Skeletal muscle satellite cell (primary cell): ENCODE results near the gene PPP1CA.

Experiments used
- H3K27me3 ChIP-seq: 2 replicates; pipeline ENCODE4 v1.7.0; 2013; ENCODE audit warnings: low read length; ENCODE audit not compliant: control insufficient read depth, insufficient read depth
- H3K36me3 ChIP-seq: 2 replicates; pipeline ENCODE4 v1.7.0; 2013; ENCODE audit warnings: mild to moderate bottlenecking, control low read depth, low read length; ENCODE audit not compliant: insufficient read depth
- H3K4me1 ChIP-seq: 2 replicates; pipeline ENCODE4 v1.7.0; 2013; ENCODE audit warnings: low read length; ENCODE audit not compliant: control insufficient read depth, insufficient read depth
- H3K4me2 ChIP-seq: 2 replicates; pipeline ENCODE4 v1.7.0; 2013; ENCODE audit warnings: mild to moderate bottlenecking, low read length
- H3K4me3 ChIP-seq: 2 replicates; pipeline ENCODE4 v1.7.0; 2013; ENCODE audit warnings: low read length
- H3K9ac ChIP-seq: 2 replicates; pipeline ENCODE4 v1.7.0; 2013; ENCODE audit warnings: mild to moderate bottlenecking, low read depth, low read length, moderate library complexity
- H3K9me3 ChIP-seq: replicated peaks from 2 replicates; pipeline ENCODE4 v1.7.0; 2013; ENCODE audit warnings: mild to moderate bottlenecking, control low read depth, low read length

Gene PPP1CA

DNA sequence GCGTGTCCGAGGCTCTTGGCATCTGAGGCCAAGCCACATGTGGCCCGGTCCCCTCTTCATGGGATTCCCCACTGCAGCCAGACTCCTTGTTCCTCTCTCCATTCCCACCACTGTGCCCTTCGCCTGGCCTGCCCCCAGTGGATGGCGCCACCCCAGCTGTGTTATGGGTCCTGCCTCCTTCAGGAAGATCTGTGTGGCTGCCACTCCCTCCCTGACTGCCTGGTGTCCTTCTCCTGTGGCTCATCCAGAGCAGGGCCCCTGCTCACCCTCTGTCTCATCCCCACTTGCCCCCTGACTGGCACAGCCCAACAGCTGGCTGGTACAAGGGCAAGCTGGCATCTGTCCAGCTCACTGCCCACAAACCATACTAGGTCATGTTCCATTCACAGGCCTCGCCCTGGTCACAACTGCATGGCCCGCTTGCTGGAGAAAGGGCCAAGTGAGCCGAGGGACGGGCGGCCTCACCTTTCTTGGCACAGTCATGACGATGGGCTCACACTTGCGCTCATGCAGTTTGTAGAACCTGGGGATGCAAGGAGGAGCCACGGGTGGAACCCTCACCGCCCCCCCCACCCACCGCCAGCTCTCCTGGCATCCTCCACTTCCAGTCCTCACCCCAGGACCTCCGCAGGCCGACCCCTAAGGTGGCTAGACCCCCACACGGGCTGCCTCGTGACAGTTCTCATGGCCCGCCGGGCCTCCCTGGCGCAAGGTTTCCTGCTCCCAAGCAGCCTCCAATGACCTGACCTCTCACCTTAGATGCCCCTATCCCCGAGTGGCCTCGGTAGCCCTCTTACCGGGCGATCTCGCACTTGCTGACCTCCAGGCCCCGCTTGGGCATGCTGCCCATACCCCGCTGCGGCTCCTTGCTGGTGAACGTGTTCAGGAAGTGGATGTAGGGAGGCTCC lies 37.9 kb upstream of the PPP1CA start:
- Histone ChIP-seq H3K9ac (peak overlapping the region; percentile 16), H3K4me2 (peak overlapping the region; percentile 16), H3K27me3 (no peaks in the 10 kb centered on the region), H3K36me3 (peaks cover 45% of the 10 kb centered on the region), H3K4me3 (no peak overlapping the region), H3K4me1 (peaks cover 30% of the 10 kb centered on the region), H3K9me3 (no peaks in the 10 kb centered on the region)

DNA sequence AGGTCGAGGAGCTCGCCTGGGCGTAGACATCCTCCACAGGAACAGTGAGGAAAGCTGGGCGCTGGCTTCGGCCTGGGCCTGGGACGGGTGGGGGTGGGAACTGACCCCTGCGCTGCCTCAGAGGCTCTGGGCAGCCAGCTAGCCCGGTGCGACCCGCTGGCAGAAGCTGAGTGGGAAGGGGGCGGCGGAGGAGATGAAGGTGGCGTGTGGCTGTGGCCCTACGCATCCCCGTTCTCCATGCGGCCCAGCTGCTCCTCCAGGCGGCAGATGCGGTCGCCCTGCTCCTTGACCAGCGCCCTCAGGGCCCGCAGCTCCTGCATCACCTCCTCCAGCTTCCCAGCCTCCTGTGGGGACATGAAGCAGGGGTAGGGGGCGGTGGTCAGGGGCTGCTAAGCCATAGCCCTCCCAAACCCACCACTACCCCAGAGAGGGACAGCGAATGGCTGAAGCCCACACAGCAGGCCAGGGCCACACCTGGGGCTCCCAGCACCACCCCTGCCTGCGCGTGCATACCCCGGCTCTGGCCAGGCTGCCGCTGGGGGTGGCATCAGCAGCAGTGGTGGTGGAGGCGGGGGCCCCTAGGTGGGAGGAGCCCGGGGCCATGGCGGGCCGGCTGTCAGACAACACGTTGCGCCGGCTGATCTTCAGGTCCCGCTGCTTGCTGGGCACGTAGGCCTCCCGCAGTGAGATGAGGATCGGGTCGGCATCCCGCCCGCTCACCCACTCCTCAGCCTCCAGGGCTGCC lies 36.7 kb upstream of the PPP1CA start:
- Histone ChIP-seq H3K9me3 (no peaks in the 10 kb centered on the region), H3K27me3 (no peaks in the 10 kb centered on the region), H3K4me2 (no peak overlapping the region), H3K4me1 (peaks cover 30% of the 10 kb centered on the region), H3K36me3 (peaks cover 57% of the 10 kb centered on the region), H3K4me3 (no peak overlapping the region), H3K9ac (no peak overlapping the region)

DNA sequence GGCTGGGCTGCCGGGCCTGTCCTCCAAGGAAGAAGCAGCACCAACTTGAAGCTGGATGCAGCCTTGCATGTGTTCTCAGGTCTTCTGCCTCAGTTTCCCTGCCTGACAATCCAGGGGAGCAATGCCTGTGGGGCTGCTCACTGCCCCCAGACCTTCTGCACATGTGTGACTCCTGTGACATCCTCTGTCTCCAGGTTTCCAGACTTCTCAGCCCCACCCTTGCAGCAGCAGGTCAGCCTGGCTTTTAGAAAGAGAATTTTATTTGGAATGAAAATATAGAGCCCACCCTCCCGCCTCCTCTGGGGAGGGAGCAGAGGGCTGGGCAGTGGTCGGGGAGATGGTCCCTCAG lies 36.1 kb upstream of the PPP1CA start:
- no peaks in the 10 kb centered on the region for H3K27me3 ChIP-seq
- H3K9me3 ChIP-seq = no peaks in the 10 kb centered on the region
- no peak overlapping the region for H3K4me3 ChIP-seq
- no peak overlapping the region for H3K4me2 ChIP-seq
- H3K4me1 ChIP-seq = peaks cover 28% of the 10 kb centered on the region
- peaks cover 63% of the 10 kb centered on the region for H3K36me3 ChIP-seq
- H3K9ac ChIP-seq = no peak overlapping the region

DNA sequence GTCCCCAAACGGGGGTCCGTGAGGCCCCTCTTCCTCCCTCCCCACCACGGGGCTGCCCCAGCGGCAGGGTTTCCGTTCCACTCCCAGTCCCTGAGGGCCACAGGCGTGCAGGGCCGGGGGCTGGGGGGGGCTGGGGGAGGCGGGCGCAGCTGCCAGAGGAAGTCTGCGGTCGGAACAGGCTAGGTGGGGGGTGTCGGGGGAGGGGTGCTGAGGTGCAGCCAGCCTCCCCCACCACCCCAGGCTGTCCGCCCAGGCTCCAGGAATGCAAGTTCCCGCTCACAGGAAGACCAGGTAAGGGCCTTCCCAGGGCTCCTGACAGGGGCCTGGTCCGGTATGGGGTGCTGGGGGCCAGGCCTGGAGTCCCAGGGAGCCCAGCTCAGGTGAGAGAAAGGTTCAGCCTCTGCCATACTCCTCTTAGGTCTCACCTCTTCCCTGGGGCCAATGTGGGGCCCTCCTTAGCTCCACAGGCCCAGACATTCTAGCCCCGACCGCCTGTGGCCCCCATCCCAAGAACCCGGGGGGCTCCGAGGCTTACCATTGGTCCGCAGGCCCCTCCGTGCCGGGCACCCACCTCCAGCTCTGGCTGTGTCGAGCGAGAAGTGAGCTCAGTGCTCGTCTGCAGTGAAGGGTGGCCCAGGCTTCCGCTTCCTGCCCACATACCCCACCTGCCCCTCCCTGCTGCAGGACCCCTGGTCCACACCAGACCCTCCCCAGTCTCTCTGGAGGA lies 35.6 kb upstream of the PPP1CA start, which contains the start of gene PTPRCAP:
Gene PTPRCAP, minus strand, starts transcription at position 601 of the 727 bp plus-strand sequence. Its CDS starts 63 bp downstream, at position 538.
- Histone ChIP-seq H3K4me3 (no peak within 1 kb of the TSS), H3K9me3 (no peaks in the 10 kb centered on the region), H3K4me1 (peaks cover 23% of the 10 kb centered on the region), H3K4me2 (no peak within 1 kb of the TSS), H3K36me3 (peaks cover 63% of the 10 kb centered on the region), H3K27me3 (no peaks in the 10 kb centered on the region), H3K9ac (no peak within 1 kb of the TSS)

DNA sequence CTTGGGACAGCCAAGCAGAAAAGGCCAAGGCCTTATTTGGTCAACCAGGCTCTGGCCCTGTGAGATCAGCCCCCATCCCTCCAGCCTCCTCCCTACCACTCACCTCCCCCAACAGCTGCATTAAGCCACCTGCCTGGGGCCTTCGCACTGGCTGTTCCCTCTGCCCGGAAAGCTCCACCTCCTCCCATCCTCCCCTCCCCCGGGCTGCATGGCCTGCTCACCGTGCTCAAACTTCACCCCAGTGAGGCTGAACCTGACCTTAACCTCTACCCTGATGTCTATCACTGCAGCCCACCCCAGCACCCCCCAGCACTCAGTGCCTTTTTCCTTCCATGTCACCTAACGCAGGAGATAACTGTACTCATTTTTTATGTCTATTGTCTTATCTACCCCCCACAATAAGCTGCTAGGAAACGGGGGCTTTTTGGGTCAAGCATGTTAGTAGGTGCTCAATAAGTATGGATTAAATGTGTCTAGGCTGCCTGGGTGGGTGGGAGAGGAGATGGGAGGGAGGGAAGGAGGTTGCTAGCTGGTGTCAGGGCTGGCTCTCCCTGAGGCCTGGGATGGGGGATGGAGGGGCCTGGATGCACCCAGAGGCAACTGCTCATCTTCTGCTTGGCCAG lies 34.9 kb upstream of the PPP1CA start:
- H3K36me3 ChIP-seq = peaks cover 64% of the 10 kb centered on the region
- peaks cover 18% of the 10 kb centered on the region for H3K4me1 ChIP-seq
- no peak overlapping the region for H3K4me2 ChIP-seq
- no peak overlapping the region for H3K4me3 ChIP-seq
- H3K9ac ChIP-seq = no peak overlapping the region
- no peaks in the 10 kb centered on the region for H3K9me3 ChIP-seq
- no peaks in the 10 kb centered on the region for H3K27me3 ChIP-seq

DNA sequence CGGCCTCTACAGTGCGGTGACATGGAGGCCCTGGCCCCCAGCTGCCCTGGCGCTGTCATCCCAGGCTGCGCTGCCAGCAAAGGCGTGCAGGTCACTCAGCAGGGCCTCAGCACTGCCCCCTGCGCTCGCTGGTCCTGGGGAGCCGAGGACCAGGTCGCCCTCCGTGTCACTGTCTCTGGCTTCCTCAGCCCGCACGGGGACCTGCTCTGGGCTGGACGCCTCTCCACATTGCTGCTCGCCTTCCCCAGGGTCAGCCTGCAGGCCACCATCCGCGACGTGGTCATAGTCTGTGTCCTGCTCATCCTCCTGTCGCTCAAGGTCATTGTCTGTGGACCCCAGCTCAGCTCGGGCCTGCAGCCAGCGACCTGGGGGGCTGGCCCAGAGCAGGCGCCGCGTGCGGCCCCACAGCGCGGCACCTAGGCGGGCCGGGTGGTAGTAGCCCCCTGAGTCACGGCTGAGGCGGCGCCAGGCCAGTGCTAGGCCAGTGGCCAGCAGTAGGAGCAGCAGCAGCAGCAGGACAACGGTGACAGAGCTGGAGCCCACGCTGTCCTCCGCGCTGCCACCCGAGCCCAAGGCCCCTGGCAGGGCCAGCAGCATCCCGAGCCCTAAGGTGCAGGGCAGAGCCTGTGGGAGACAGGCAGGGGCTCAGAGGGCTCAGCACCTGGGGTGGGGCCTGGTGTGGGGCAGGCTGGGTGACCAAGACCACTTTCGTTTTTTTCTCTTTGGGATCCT lies 34.2 kb upstream of the PPP1CA start:
- Histone ChIP-seq H3K4me2 (no peak overlapping the region), H3K9me3 (no peaks in the 10 kb centered on the region), H3K4me3 (no peak overlapping the region), H3K27me3 (no peaks in the 10 kb centered on the region), H3K4me1 (peaks cover 18% of the 10 kb centered on the region), H3K36me3 (peaks cover 68% of the 10 kb centered on the region), H3K9ac (no peak overlapping the region)

DNA sequence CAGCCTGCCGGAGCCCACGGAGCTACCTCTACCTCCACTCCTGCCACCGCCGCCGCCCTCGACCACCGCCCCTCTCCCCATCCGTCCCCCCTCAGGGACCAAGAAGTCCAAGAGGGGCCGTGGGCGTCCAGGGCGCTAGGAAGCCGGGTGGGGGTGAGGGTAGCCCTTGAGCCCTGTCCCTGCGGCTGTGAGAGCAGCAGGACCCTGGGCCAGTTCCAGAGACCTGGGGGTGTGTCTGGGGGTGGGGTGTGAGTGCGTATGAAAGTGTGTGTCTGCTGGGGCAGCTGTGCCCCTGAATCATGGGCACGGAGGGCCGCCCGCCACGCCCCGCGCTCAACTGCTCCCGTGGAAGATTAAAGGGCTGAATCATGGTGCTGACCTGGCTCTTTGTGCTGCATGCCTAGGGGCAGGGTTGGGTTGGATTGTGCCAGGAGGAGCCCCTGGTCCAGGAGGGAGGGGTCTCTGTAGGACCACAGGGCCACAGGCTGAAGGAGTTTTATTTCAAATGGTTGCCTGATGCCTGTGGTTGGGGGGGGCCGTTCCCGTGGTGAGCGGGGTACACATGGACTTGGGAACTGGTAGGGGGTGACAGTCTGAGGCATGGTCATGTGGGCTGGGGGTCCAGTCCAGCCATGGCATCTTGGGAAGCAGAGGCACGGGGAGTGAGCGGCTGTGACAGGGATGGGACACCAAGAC lies 33.5 kb upstream of the PPP1CA start:
- H3K4me3 ChIP-seq = no peak overlapping the region
- peaks cover 17% of the 10 kb centered on the region for H3K4me1 ChIP-seq
- H3K9ac ChIP-seq = no peak overlapping the region
- no peaks in the 10 kb centered on the region for H3K27me3 ChIP-seq
- H3K36me3 ChIP-seq = peaks cover 63% of the 10 kb centered on the region
- no peaks in the 10 kb centered on the region for H3K9me3 ChIP-seq
- no peak overlapping the region for H3K4me2 ChIP-seq

DNA sequence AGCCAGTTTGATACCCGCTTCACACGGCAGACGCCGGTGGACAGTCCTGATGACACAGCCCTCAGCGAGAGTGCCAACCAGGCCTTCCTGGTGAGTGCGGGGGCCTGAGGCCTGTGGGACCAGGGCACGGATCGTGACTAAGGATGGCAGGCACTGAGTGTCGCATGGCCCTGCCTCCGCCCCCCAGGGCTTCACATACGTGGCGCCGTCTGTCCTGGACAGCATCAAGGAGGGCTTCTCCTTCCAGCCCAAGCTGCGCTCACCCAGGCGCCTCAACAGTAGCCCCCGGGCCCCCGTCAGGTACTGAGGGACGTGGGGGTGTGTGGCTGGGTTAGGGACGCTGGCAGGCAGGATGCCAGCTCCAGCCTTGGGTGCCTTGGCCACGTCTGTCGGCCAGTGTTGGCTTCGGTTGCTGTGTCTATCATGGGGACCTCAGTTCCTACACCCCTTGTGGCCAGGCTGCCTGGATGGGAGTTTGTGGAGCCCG lies 32.8 kb upstream of the PPP1CA start:
- H3K9me3 ChIP-seq = no peaks in the 10 kb centered on the region
- H3K27me3 ChIP-seq = no peaks in the 10 kb centered on the region
- no peak overlapping the region for H3K9ac ChIP-seq
- H3K4me2 ChIP-seq = no peak overlapping the region
- peaks cover 56% of the 10 kb centered on the region for H3K36me3 ChIP-seq
- H3K4me1 ChIP-seq = peaks cover 11% of the 10 kb centered on the region
- no peak overlapping the region for H3K4me3 ChIP-seq

DNA sequence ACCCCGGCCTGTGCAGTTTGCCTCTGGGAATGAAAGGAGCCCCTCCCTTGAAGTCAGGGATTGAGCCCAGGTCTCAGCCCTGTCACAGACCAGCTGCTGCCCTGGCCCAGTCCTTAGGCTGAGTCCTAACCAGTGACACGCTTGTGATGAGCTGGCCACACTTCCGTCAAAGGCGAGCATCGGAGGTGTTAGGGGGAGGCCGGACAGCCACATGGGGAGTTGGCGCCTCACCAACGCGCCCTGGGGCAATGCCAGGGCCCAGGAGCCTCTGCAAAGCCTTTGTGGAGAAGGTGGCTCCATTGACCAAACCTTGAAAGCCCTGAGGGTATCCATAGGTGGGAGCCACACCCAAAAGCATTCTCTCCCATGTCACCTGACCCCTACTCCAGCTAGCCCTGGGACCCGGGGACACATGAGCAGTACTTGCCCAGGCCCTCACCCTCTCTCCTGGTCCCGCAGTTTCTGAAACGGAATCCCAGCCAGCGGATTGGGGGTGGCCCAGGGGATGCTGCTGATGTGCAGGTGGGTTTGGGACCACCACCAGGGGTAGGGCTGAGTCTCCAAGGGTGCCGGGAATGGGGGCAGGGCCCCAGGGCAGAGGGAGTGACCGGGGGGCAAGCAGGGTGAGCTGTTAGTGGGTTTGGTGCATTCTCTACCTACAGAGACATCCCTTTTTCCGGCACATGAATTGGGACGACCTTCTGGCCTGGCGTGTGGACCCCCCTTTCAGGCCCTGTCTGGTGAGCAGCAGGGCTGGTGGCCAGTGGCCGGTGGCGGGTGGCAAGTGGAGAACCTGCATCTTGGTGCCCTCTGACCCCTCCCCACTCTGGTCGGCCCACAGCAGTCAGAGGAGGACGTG lies 32.1 kb upstream of the PPP1CA start:
- Histone ChIP-seq H3K4me2 (no peak overlapping the region), H3K27me3 (no peaks in the 10 kb centered on the region), H3K36me3 (peaks cover 55% of the 10 kb centered on the region), H3K4me1 (peaks cover 11% of the 10 kb centered on the region), H3K9ac (no peak overlapping the region), H3K9me3 (no peaks in the 10 kb centered on the region), H3K4me3 (no peak overlapping the region)
